Fibroblast of mammary gland (primary cell): Measurements from ENCODE around the gene ANKRD28.

Source experiments
- DNase-seq: peaks from one replicate; pipeline ENCODE4 v3.0.0-alpha.2; 2010; ENCODE audit warnings: low read depth
- H3K4me3 ChIP-seq: 2 replicates; pipeline ENCODE4 v1.5.1; 2011; ENCODE audit warnings: low read depth, mild to moderate bottlenecking, low read length, moderate library complexity; ENCODE audit not compliant: control insufficient read depth
- TF ChIP-seq, protein P1 (sequence below): conservative IDR thresholded peaks from 2 replicates; pipeline ENCODE4 v1.5.1; 2011; ENCODE audit warnings: low read depth, low read length, inconsistent platforms; ENCODE audit not compliant: control insufficient read depth, insufficient read depth

The ANKRD28 gene

DNA sequence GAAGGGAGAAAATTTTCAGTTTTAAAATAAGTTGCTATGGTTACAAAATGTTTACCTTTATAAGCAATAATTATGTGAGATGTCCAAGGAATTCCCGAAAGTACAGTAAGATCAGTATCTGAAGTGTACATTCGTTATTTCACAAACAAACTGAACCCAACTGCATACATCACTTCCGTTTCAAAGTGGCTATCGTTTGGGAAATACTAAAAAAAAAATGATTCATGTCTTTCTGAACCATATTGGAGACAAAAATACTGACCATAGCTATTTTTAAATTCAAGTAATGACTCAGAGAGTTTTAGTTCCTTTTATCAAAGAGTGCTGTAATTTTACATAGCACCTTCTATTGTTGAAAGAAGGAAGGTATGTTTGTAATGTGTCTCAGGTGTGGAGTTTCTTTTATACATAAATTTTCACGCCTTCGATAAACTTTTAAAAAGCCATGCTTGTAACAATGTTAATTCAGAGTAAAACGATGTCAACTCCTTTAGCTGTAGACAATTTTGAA, 8.0 kb upstream of the ANKRD28 start:
- DNase-seq, result peak; percentile 81
- H3K4me3 ChIP-seq, result no peak overlapping the region
- TF ChIP-seq, protein P1, sequence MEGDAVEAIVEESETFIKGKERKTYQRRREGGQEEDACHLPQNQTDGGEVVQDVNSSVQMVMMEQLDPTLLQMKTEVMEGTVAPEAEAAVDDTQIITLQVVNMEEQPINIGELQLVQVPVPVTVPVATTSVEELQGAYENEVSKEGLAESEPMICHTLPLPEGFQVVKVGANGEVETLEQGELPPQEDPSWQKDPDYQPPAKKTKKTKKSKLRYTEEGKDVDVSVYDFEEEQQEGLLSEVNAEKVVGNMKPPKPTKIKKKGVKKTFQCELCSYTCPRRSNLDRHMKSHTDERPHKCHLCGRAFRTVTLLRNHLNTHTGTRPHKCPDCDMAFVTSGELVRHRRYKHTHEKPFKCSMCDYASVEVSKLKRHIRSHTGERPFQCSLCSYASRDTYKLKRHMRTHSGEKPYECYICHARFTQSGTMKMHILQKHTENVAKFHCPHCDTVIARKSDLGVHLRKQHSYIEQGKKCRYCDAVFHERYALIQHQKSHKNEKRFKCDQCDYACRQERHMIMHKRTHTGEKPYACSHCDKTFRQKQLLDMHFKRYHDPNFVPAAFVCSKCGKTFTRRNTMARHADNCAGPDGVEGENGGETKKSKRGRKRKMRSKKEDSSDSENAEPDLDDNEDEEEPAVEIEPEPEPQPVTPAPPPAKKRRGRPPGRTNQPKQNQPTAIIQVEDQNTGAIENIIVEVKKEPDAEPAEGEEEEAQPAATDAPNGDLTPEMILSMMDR, result no peak

DNA sequence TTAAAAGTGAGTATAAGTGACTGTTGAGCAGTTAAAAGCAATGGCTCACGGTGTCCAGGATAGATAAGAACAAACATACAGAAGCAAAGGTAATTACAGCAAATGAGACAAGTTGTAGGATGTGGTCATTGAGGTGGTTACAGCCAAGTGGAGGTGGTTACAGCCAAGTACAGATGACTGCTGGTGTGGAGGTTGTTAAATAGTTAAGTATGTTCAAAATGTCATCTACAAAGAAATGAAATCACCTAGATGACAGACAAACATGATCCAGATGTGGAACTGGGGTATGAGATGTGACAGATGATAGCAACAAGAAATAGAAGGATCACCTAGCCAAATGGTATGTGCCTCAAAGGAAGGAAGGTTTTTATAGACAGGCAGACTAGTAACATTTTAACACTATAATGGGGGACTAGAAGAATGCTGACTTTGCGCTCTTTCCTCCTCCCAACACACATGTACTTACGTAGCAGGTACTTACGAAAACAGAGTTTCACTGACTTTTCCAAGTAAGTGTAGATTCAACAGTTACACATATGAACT, 6.8 kb upstream of the ANKRD28 start:
- DNase-seq, result no peak
- TF ChIP-seq, protein P1, result no peak
- no peak overlapping the region for H3K4me3 ChIP-seq

DNA sequence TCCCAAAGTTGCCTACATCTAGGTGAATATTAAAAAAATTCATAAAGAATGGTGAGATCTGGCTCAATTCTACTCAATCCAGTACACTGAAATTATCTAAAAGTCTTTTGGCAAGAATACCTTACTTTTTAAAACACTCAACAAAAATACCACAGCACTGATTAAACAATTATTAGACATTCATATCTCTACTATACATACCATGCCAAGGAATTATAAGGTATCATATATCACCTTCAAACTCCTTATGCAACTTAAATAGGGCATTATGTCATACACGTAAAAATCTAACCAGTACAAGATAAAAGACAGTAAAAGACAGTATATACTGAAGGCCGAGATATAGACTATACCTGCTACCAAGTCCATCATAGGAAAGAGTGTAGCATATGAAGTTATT, 6.1 kb upstream of the ANKRD28 start:
- TF ChIP-seq, protein P1, result no peak
- no peak for DNase-seq
- no peak overlapping the region for H3K4me3 ChIP-seq

DNA sequence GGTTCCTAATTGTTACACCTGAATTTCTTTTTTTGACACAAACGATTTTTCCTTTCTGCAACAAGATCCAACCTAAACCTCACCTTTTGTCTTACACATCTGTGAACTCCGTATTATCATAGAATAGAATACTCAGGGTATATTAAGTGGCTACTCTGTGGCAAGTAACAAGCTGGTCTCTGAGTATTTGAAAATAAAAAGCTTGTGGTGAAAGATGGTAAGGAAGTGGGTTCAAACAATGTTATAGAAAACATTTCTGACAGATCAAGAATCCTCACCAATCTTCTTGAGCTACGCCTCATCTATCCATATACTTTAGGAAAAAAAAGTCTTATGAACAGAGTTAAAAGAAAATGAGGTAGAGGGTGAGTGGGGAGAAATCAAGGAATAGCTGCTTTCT, 3.5 kb upstream of the ANKRD28 start:
- TF ChIP-seq, protein P1, result no peak

DNA sequence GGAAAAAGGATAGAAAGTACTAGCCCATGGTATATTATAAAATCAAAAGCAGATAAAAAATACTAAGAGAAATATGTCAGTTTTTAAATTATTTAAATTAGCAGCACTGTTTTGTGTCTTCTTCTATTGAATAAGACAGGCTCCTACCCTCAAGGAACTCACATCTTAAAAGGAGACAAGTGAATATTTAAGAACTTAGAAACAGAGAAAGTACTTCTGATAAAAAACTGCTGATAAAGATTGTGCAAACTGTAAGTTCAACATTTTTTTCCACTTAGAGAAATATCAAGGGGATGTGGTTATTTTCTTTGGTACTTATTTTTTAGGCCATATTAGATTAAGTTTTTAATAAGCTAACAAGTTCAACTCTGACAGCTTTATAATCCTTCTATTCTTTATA, 3.0 kb upstream of the ANKRD28 start:
- H3K4me3 ChIP-seq, result no peak overlapping the region
- TF ChIP-seq, protein P1, result no peak
- DNase-seq, result no peak

More for the DNA sequence above, 3.5 kb upstream of the ANKRD28 start:
- H3K4me3 ChIP-seq, result no peak overlapping the region
- DNase-seq, result no peak

DNA sequence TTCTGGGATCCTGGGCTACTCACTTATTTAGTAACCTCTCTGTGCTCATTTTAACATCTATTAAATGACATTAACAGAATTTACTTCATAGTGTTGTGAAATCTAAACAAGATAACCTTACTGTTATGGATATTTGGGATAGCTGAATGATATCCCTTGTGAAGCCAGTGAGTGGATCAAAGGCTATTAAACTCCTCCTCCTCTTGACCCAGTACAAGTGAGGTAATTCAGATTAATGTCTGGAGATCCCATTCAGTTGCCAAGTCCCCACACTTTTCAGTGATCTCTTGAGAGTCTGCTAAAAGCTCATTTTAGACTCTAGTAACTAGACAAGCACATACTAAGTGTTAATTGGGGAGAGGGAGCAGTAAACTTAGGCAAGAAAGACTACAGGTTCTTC, 2.5 kb upstream of the ANKRD28 start:
- peak; percentile 54 for DNase-seq
- no peak overlapping the region for H3K4me3 ChIP-seq
- TF ChIP-seq, protein P1, result no peak
